ENCODE measurements around the gene AP1S1. TPM values are rescaled to one million over a fixed set of nuclear protein-coding genes. Genes with fewer than 3 reads are reported as not detected.
"Not testable (repeated sequence)": the region's sequence is repeated elsewhere in the genome, so short reads cannot be mapped to it uniquely, and the experiment has no call there.

Gene AP1S1
- total RNA-seq, 1 donor from 2014 or later, result 26.8 TPM

GRCh38 chr7:101124376-101125056 is 29.8 kb upstream of the AP1S1 start:
- peak; percentile 19 for ATAC-seq
- DNase-seq (ENCODE audit: low spot score), result peak; percentile 59

DNA sequence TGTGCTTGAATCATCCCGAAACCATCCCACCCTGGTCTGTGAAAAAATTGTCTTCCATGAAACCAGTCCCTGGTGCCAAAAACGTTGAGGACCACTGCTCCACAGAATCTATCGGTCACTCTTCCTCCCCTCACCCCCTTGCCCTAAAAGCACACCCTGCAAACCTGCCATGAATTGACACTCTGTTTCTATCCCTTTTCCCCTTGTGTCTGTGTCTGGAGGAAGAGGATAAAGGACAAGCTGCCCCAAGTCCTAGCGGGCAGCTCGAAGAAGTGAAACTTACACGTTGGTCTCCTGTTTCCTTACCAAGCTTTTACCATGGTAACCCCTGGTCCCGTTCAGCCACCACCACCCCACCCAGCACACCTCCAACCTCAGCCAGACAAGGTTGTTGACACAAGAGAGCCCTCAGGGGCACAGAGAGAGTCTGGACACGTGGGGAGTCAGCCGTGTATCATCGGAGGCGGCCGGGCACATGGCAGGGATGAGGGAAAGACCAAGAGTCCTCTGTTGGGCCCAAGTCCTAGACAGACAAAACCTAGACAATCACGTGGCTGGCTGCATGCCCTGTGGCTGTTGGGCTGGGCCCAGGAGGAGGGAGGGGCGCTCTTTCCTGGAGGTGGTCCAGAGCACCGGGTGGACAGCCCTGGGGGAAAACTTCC is 28.2 kb upstream of the AP1S1 start:
- DNase-seq (ENCODE audit: low spot score) (peak; percentile 96), ATAC-seq (peak; percentile 60)

- DNase-seq (ENCODE audit: low spot score), result peak; percentile 96
- peak; percentile 79 for ATAC-seq
Observed at GRCh38 chr7:101126651-101127459, 27.4 kb upstream of the AP1S1 start, which contains the start of gene SERPINE1. Gene SERPINE1, plus strand, starts transcription at chr7:101127104. Its CDS starts 1,290 bp downstream, at chr7:101128394.

- ATAC-seq, result peak; percentile 0
- DNase-seq (ENCODE audit: low spot score), result no peak
Observed at GRCh38 chr7:101127460-101128039, 26.7 kb upstream of the AP1S1 start.

- ATAC-seq (no peak), DNase-seq (ENCODE audit: low spot score) (no peak)
Observed at GRCh38 chr7:101128040-101128834, 26.0 kb upstream of the AP1S1 start.

DNA sequence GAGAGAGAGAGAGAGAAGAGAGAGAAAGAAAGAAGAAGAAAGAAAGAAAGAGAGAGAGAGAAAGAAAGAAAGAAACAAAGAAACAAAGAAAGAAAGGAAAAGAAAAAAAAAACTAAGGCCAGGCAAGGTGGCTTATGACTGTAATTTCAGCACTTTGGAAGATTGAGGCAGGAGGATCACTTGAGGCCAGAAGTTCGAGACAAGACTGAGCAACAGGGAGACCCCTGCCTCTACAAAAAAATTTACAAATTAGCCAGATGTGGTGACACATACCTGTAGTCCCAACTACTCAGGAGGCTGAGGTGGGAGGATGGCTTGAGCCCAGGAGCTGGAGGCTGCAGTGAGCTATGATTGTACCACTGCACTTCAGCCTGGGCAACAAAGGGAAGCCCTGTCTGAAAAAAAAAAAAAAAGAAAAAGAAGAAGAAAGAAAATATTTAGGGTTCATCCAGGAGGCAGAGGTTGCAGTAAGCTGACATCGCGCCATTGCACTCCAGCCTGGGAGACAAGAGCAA is 24.6 kb upstream of the AP1S1 start:
- no peak for ATAC-seq
- no peak for DNase-seq (ENCODE audit: low spot score)

DNA sequence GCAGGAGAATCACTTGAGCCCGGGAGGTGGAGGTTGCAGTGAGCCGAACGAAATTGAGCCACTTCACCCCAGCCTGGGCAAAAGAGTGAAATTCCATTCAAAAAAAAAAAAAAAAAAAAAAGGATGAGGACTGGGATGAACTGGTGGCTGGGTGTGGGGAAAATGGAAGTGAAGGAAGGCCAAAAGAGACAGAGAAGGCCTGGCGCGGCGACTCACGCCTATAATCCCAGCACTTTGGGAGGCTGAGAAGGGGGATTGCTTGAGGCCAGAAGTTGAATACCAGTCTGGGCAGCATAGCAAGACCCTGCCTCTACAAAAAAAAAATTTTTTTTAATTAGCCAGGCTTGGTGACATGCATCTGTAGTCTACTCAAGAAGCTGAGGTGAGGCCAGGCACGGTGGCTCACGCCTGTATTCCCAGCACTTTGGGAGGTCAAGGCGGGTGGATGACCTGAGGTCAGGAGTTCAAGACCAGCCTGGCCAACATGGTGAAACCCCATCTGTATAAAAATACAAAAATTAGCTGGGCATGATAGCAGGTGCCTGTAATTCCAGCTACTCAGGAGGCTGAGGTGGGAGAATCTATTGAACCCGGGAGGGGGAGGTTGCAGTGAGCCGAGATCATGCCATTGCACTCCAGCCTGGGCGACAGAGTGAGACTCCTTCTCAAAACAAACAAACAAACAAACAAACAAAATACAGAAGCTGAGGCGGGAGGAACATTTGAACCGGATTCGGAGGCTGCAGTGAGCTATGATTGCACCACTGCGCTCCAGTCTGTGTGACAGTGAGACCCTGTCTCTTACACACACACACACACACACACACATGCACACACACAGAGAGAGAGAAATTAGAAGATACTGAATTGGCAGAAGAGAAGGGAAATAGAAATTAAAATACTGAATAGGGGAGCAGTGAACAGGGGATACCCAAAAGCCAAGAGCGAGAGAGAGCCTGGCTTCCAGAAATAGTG is 21.4 kb upstream of the AP1S1 start:
- not testable (repeated sequence) for ATAC-seq

DNA sequence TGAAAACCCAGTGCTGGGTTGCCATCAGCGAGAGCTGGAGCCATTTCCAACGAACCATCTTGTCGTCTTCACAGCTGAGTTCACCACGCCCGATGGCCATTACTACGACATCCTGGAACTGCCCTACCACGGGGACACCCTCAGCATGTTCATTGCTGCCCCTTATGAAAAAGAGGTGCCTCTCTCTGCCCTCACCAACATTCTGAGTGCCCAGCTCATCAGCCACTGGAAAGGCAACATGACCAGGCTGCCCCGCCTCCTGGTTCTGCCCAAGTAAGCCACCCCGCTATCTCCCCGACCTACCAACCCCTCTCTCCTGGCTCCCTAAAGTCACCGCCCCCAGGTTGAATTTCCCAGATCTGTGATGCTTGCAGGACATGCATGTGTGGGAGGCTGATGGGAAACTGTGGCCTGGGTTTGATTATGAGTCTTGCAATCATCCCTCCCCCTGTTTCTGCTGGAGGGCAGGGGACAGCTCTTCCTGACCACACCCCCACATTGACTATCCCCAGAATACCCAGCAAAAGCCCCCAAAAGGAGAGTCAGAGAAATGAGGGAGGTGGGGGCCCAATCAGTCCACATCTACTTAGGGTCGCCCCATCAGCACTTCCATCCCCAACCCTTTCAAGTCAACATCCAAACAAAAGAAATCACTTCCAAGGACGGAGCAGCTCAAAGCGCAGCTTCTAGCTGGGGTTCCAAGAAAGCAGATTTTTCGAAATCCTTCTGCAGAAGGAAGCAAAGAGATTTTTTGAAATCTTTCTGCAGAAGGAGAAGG is 20.5 kb upstream of the AP1S1 start:
- DNase-seq (ENCODE audit: low spot score) (no peak), ATAC-seq (no peak)

More for the DNA sequence above, 21.4 kb upstream of the AP1S1 start:
- not testable (repeated sequence) for DNase-seq (ENCODE audit: low spot score)

GRCh38 chr7:101134399-101134980 is 19.8 kb upstream of the AP1S1 start:
- DNase-seq (ENCODE audit: low spot score), result no peak
- no peak for ATAC-seq

GRCh38 chr7:101137651-101138212 is 16.5 kb upstream of the AP1S1 start:
- ATAC-seq, result peak; percentile 37

DNA sequence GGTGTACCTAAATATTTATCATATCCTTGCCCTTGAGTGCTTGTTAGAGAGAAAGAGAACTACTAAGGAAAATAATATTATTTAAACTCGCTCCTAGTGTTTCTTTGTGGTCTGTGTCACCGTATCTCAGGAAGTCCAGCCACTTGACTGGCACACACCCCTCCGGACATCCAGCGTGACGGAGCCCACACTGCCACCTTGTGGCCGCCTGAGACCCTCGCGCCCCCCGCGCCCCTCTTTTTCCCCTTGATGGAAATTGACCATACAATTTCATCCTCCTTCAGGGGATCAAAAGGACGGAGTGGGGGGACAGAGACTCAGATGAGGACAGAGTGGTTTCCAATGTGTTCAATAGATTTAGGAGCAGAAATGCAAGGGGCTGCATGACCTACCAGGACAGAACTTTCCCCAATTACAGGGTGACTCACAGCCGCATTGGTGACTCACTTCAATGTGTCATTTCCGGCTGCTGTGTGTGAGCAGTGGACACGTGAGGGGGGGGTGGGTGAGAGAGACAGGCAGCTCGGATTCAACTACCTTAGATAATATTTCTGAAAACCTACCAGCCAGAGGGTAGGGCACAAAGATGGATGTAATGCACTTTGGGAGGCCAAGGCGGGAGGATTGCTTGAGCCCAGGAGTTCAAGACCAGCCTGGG is 15.9 kb upstream of the AP1S1 start:
- DNase-seq (ENCODE audit: low spot score) (peak; percentile 55), ATAC-seq (peak; percentile 84)

More at GRCh38 chr7:101137651-101138212, 16.5 kb upstream of the AP1S1 start:
- no peak for DNase-seq (ENCODE audit: low spot score)

DNA sequence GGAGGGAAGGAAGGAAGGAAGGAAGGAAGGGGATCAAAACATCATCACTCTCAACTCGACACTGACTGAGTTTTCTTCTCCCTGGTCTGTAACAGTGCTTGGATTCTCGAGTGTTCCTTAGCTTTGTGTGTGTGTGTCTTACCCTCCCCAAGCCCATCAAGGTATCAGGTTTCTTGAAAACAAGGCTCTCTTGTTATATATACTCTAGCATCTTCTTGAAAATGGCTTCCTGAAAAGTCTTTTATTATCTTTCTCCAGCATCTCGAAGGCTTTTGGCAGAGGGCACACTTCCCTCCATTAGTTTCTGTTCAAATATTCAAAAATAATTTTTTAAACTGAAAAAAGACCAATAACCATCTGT is 14.0 kb upstream of the AP1S1 start:
- no peak for DNase-seq (ENCODE audit: low spot score)
- ATAC-seq, result no peak

GRCh38 chr7:101140746-101141382 is 13.4 kb upstream of the AP1S1 start:
- DNase-seq (ENCODE audit: low spot score) (no peak), ATAC-seq (no peak)

- DNase-seq (ENCODE audit: low spot score) (no peak), ATAC-seq (no peak)
Observed at GRCh38 chr7:101151908-101152651, 2.2 kb upstream of the AP1S1 start.

DNA sequence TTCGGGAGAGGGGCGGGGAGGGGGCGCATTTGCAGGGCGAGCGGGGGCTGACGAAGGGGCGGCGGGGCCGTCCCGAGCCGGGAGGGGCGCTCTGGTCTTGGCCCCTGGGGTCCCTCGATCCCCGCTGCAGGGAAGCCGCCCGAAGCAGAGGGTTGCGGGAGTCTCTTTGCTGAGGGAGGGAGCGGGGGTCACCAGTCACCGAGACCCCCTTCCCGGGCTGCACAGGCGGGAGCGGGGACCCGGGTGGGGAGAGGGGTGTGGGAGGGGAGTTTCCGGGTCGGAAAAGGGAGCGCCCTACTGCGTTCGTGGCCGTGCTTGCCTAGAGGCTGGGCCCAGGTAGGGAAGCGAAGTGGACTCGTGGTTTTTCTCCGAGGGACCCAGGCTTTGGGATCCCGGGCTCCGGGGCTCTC is 422 bp downstream of the AP1S1 start:
- DNase-seq (ENCODE audit: low spot score), result no peak

DNA sequence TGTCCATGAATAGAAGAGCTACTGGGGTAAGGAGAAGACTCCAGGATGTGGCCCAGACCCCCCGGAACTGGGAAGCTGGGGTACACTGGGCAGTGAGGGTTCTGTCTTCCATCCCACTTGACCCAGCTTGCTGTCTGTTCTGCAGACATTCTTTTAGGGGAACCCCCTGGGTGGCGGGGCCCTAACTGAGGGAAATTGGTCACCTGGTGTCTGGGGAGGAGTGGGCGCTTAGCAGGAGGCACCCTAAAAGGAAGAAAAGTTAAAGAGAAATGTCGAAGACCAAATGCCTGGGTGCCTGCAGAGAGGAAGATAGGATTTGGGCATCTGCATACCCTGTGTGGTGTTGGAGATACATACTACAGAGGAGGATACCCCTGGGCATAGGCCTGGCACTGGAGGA is 1.0 kb downstream of the AP1S1 start:
- no peak for ATAC-seq
- DNase-seq (ENCODE audit: low spot score), result no peak

More for the DNA sequence above, 422 bp downstream of the AP1S1 start:
- ATAC-seq, result peak; percentile 50
